HCEC 1CT (cell line): ENCODE data around the gene CEBPA.
A peak's percentile ranks its signal among the peaks of the same experiment; 100 is the strongest.
"Not testable (repeated sequence)": the region's sequence is repeated elsewhere in the genome, so short reads cannot be mapped to it uniquely, and the experiment has no call there.

Experiments used
- DNase-seq: peaks from one replicate; pipeline ENCODE4 v3.0.0-alpha.2; 2017

The CEBPA gene

DNA sequence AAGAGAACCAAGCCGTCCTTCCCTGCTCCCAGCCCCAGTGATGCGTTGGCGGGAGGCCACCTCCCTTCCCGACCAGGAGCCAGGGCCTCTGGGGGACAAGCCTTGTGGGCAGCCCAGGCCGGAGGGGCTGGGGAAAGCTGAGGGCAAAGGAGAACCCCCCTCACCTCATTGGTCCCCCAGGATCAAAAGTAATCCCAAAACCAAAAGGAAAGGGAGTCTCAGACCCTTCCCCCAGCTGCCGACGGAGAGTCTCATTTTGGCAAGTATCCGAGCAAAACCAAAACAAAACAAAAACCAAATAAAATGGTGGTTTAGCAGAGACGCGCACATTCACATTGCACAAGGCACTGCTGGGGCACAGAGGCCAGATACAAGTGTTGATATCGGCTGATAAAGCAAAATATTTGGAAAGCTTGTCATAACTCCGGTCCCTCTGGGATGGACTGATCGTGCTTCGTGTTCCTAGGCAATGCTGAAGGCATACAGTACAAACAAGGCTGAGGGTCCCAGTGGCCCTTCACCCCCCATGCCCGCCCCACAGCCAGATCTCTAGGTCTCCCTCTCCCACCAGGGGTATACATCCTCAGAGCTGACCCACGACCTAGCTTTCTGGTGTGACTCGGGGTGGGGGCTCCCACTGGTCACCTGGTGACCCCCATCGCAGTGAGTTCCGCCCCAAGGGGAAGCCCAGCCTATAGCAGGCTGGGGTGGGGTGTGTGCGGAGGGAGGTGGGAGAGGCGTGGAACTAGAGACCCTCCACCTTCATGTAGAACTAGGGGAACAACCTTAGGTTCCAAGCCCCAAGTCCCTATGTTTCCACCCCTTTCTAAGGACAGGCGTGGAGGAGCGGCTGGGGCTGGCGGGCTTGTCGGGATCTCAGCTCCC lies 2.1 kb downstream of the CEBPA start:
- no peak for DNase-seq

GRCh38 chr19:33299051-33299688 lies 3.2 kb downstream of the CEBPA start:
- no peak for DNase-seq

GRCh38 chr19:33298146-33298911 lies 4.0 kb downstream of the CEBPA start:
- DNase-seq = no peak

- DNase-seq = no peak
Observed at GRCh38 chr19:33297401-33298145, 4.8 kb downstream of the CEBPA start.

- no peak for DNase-seq
Observed at GRCh38 chr19:33296488-33296971, 5.8 kb downstream of the CEBPA start.

DNA sequence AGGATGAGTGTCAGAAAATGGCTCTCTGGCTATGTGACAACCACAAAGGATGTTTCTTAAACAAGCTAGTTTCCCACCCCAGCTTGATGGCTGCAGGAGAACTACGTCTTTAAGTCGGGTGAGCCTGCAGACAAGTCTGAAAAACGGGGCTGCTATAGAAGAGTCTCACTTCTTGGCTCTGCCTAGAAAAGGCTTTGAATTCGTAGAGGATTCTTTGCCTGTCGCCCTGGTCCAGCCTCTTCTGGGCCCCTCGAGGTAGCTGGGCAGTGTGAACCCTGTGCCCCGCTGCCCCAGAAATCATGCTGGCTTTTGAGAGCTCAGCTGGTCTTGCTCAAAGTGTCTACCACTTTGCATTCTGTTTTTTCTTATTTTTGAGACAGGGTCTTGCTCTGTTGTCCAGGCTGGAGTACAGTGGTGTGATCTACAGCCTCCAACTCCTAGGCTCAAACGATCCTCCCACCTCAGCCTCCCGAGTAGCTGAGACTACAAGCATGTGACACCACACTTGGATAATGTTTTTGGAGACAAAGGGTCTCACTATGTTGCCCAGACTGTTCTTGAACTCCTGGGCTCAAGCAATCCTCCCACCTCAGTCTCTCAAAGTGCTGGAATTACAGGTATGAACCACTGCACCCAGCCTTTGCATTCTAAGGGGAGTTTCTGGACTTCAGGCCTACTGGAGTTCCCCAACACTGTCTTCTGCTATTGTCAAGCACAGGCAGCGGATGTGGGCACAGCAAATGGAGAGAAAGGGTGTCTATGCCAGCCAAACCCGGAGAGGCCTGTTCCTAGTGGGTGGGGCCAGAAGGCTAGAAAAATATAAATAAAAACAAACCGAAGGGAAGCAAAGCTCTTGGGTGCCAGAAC lies 6.5 kb downstream of the CEBPA start:
- DNase-seq = no peak

DNA sequence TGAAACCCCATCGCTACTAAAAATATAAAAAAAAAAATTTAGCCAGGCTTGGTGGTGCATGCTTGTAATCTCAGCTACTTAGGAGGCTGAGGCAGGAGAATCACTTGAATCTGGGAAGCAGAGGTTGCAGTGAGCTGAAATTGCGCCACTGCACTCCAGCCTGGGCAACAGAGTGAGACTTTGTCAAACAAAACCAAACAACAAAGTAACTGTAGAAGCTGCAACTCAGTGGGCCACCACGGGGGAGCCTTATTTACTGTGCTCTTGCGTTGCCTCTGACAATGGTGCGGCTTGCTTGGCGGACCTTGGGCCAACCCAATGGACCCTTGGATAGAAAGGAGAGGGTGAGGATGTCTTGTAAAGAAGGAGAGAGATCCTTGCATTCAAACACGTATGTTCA lies 7.3 kb downstream of the CEBPA start:
- not testable (repeated sequence) for DNase-seq

GRCh38 chr19:33294058-33294798 lies 8.1 kb downstream of the CEBPA start:
- no peak for DNase-seq

DNA sequence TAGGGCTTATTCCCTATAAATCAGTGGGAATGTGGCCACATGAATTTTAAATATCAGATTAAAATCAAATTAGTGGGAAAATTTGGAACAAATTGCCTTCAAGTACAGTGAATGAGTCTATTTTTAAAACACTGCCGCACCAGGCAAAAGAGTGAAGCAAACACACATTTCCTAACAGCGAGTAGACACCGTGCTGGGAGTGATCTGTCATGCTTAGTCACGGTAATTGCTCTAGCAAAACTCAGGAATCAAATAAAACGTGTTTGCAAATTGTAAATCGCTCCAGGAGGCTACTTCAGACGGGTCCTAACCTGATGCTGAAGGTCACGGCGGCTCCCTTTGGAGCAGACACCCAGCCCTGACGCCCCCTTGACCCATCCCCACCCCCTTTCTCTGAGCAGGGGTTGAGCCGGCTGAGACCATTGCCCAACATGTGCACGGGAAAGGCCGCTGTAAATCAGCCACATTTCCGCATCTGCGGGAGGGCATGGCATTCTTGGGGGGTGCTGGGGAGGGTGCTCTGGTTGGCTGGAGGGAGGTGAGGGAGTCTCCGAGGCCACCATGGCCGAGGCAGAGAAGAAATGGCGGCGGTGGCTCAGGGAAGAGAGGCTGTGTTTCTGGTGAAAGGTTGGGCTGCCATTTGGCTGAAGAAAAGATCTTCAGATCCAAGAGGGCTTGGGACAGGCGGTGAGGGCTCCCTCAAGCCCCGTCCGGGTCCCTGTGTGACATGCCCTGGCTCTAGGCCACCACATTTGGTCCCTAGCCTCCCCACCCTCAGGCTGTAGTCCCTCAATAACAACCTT lies 8.9 kb downstream of the CEBPA start:
- DNase-seq = peak; percentile 71

DNA sequence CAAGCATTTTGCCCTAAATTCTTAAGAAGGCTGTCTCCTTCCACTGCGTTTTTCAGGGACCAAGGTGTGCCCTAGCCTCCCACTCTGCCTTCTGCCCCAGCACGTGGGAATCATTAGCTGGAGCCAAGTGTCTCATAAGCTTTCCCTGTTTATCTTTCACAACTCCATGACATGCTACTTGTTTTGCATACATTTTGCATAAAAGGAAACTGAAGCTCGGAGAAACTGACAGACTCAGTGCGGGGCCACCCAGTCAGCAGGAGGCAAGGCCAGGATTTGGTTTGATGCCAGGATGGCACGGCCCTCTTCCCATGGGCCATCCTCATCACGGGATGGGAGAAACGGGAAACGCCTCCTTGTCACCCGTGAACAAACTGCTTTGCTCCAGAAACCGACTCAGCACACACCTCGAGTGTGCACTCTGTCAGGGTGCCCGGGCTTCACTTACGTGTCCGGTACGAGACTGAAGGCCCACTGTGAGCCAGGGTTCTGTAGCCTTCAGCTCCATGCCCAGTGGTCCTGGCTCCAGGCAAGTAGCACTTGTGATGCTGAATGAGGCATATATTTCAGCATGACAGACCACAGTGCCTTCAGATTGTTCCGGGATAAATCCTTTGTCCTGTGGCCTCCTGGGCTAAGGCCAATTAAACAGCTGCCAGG lies 9.6 kb downstream of the CEBPA start:
- no peak for DNase-seq

DNA sequence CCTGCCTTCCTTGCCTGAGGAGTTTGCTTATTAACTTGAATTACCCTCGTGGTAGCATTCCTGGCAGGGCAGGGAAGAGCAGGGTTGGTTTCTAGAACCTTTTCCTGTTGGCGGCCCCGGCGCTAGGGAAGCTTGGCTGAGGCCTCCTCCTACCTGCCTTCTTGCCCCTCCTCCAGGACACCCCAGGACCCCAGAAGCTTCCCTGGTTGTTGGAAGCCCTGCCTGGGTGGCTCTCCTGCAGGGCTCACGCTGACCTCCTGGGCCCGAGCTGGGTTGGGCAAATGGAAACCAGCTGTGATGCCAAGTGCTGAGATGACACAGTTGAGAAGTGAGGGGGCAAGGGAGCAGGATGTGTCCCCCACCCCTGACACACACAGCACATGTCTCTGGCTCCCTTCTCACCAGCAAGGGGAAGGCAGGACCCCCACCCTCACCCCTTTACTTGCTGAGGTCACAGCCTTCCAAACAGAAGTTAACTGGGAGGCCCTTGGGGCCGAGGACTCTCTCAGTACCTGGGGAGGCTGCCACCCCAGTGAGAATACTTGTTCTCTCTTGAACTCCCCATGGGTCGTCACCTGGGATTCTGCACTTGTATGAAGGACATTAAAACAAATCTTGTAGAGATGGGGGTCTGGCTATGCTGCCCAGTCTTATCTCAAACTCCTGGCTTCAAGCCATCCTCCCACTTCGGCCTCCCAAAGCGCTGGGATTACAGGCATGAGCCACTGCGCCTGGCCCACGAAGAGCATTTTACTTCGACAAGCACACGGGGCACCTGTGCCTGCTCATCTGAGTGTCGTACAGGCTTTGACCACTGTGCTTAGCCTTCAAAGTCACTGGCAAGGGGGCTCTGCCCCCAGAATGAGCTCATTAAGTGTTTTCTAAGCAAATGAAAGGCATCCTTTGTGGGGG lies 10.5 kb downstream of the CEBPA start:
- no peak for DNase-seq

GRCh38 chr19:33290956-33291622 lies 11.2 kb downstream of the CEBPA start:
- no peak for DNase-seq

DNA sequence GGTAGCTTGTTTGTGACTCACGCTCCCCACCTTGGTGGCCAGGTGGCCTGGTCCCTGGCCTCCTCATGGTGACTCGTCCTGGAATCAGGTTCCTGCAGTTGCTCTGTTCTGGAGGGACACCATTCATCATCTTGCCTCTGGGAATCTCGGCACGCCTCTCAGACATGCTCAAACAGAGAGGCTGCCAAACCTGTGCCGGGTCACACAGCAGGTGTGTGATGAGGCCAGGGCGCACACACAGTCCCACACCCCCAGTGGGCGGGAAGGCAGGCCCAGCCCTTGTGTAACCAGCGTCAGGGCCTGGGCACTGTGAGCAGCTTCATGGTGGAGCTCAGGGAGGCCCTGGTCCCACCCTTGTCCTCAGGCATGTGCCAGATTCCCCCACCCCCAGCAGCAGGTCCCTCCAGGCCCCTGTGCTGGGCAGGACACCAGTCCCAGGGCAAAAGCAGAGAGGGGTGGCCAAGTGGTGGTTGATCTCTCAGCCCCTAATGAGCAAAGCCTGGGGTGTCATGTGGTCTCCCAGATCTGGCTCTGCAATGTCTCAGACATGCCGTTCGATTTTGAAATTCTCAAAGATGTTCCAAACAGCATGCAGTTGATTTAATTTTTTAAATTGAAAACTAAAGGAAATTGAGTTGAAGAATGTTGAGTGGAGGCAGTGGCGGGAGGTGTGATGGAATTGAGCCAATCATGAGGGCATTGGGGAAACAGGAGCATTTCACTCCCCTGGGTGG lies 12.1 kb downstream of the CEBPA start:
- DNase-seq = no peak

GRCh38 chr19:33289261-33289660 lies 13.1 kb downstream of the CEBPA start:
- no peak for DNase-seq

DNA sequence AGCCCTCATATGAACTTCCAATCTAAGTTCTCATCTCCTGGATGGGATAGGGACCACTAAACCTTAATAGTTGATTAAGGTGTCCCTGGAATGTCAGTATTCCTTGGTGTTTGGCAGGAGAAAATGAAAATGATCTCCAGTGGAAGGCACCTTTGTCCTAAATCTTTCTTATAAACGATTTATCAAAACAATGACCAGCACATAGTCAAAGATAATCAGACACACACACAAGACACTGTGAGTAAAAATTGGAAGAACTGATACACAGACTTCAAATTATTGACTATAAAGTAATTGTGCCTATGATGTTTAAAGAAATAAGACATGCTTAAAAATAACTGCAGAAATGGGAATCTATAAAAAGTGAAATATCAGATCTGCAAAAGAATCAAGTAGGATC lies 13.7 kb downstream of the CEBPA start:
- no peak for DNase-seq

GRCh38 chr19:33287927-33288326 lies 14.4 kb downstream of the CEBPA start:
- no peak for DNase-seq

DNA sequence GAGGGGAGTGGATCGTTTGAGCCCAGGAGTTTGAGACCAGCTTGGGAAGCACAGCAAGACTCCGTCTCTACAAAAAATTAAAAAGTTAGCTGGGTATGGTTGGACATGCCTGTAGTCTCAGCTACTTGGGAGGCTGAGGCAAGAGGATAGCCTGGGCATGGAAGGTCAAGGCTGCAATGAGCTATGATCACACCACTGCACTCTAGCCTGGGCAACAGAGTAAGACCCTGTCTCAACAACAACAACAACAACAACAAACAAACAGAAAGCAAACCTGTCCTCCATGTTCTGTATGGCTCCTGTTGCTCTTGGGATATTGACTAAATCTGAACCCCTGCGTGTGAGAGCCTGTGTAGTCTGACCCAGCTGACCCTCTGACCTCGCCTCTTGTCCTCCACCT lies 14.9 kb downstream of the CEBPA start:
- no peak for DNase-seq
